HG02885 (cell line): Measurements from ENCODE around the gene GOLGA1.
A peak's percentile ranks its signal among the peaks of the same experiment; 100 is the strongest.
"Not testable (repeated sequence)": the region's sequence is repeated elsewhere in the genome, so short reads cannot be mapped to it uniquely, and the experiment has no call there.

Source experiments
- ATAC-seq: cut with Tn5 transposase; IDR thresholded peaks from one replicate; pipeline ENCODE4 v1.9.1; 2021; ENCODE audit warnings: mild to moderate bottlenecking; ENCODE audit not compliant: unreplicated experiment, poor library complexity

Gene GOLGA1

GRCh38 chr9:124860582-124861341 lies 80.1 kb downstream of the GOLGA1 start:
- ATAC-seq: no peak

- ATAC-seq: no peak
Observed at GRCh38 chr9:124859803-124860581, 80.9 kb downstream of the GOLGA1 start.

- no peak for ATAC-seq
Observed at GRCh38 chr9:124858330-124859046, 82.4 kb downstream of the GOLGA1 start.

GRCh38 chr9:124857533-124858162 lies 83.2 kb downstream of the GOLGA1 start:
- ATAC-seq: no peak

GRCh38 chr9:124855944-124856765 lies 84.7 kb downstream of the GOLGA1 start:
- no peak for ATAC-seq

- ATAC-seq: no peak
Observed at GRCh38 chr9:124855566-124855943, 85.3 kb downstream of the GOLGA1 start.

GRCh38 chr9:124854822-124855221 lies 86.1 kb downstream of the GOLGA1 start:
- no peak for ATAC-seq

GRCh38 chr9:124854161-124854560 lies 86.7 kb downstream of the GOLGA1 start:
- ATAC-seq: no peak

GRCh38 chr9:124853605-124854143 lies 87.2 kb downstream of the GOLGA1 start:
- ATAC-seq: no peak

GRCh38 chr9:124852829-124853531 lies 87.9 kb downstream of the GOLGA1 start, which contains the start of gene WDR38:
WDR38 (plus strand) TSS chr9:124853460; CDS start chr9:124853532, 72 bp downstream.
- peak; percentile 69 for ATAC-seq

- no peak for ATAC-seq
Observed at GRCh38 chr9:124852121-124852828, 88.6 kb downstream of the GOLGA1 start.

GRCh38 chr9:124849801-124850200 lies 91.1 kb downstream of the GOLGA1 start:
- no peak for ATAC-seq

GRCh38 chr9:124846969-124847368 lies 93.9 kb downstream of the GOLGA1 start:
- no peak for ATAC-seq

- ATAC-seq: not testable (repeated sequence)
Observed at GRCh38 chr9:124846467-124846866, 94.4 kb downstream of the GOLGA1 start.

GRCh38 chr9:124844291-124844690 lies 96.6 kb downstream of the GOLGA1 start:
- no peak for ATAC-seq

- ATAC-seq: no peak
Observed at GRCh38 chr9:124843456-124844034, 97.3 kb downstream of the GOLGA1 start.

- ATAC-seq: no peak
Observed at GRCh38 chr9:124841075-124841821, 99.6 kb downstream of the GOLGA1 start.
